K562 (cell line): ENCODE results near the gene EVI5. TPM values are rescaled to one million over a fixed set of nuclear protein-coding genes. Genes with fewer than 3 reads are reported as not detected.

Source experiments
- CC2D1A ChIP-seq: fragments of 450-650 bp; IDR thresholded peaks from 2 replicates; pipeline ENCODE4 v1.6.1; 2017; ENCODE audit warnings: mild to moderate bottlenecking
- EWSR1 ChIP-seq: fragments of 450-650 bp; IDR thresholded peaks from 2 replicates; pipeline ENCODE4 v1.6.1; 2018; ENCODE audit warnings: borderline replicate concordance, mild to moderate bottlenecking, low read depth, moderate library complexity; ENCODE audit not compliant: partially characterized antibody
- HMG20A ChIP-seq: fragments of 450-650 bp; formaldehyde crosslinking; conservative IDR thresholded peaks from 2 replicates; pipeline ENCODE4 v1.4.0; 2020; ENCODE audit warnings: mild to moderate bottlenecking, mixed read lengths
- LEF1 ChIP-seq: fragments of 450-650 bp; IDR thresholded peaks from 2 replicates; pipeline ENCODE4 v1.6.1; 2016; ENCODE audit warnings: mild to moderate bottlenecking
- MLLT1 ChIP-seq, 2 experiments: fragments of 450-650 bp; IDR thresholded peaks; 2 replicates each; pipeline ENCODE4 v1.6.1; 2016
- MYNN ChIP-seq, 2 experiments: sonication (generic); formaldehyde crosslinking in 1 of 2; IDR thresholded peaks; 2 replicates each; pipeline versions ENCODE4 v1.5.0 to v1.6.1; 2016 to 2020; ENCODE audit warnings: antibody characterized with exemption in 1 of 2, missing genetic modification reagents in 1 of 2
- NR2C2 ChIP-seq, 2 experiments: fragments of 200-800 bp in 1 of 2; sonication (Bioruptor generic) in 1 of 2; sonication (generic) in 1 of 2; formaldehyde crosslinking in 1 of 2; IDR thresholded peaks; 2 replicates each; pipeline versions ENCODE4 v1.6.1 to v1.8.0; 2016 to 2022; ENCODE audit warnings: mild to moderate bottlenecking in 1 of 2, missing compliant biosample characterization in 1 of 2, missing genetic modification characterization in 1 of 2, missing genetic modification reagents in 1 of 2
- PKNOX1 ChIP-seq: fragments of 450-650 bp; IDR thresholded peaks from 2 replicates; pipeline ENCODE4 v1.6.1; 2016
- PRPF4 ChIP-seq: fragments of 200-400 bp; formaldehyde crosslinking; IDR thresholded peaks from one replicate; pipeline ENCODE4 v1.6.1; 2017; ENCODE audit warnings: low read length, low read depth, mild to moderate bottlenecking; ENCODE audit not compliant: insufficient read depth, poor library complexity, severe bottlenecking
- PURB ChIP-seq: sonication (generic); formaldehyde crosslinking; IDR thresholded peaks from 2 replicates; pipeline ENCODE4 v1.9.0; 2021; ENCODE audit warnings: low read depth, mild to moderate bottlenecking, missing genetic modification reagents
- SMAD4 ChIP-seq: fragments of 250-450 bp; sonication (Bioruptor Pico); conservative IDR thresholded peaks from 2 replicates; pipeline ENCODE4 v1.8.0; 2021; ENCODE audit warnings: inconsistent platforms, mild to moderate bottlenecking, moderate library complexity
- SMARCA4 ChIP-seq: fragments of 450-650 bp; IDR thresholded peaks from 2 replicates; pipeline ENCODE4 v1.6.1; 2016
- SP1 ChIP-seq: sonication (generic); formaldehyde crosslinking; IDR thresholded peaks from 2 replicates; pipeline ENCODE4 v1.8.1; 2022; ENCODE audit warnings: mild to moderate bottlenecking, missing genetic modification reagents
- TAL1 ChIP-seq: fragments of 450-650 bp; IDR thresholded peaks from 2 replicates; pipeline ENCODE4 v1.6.1; 2016; ENCODE audit warnings: mild to moderate bottlenecking
- ZMIZ1 ChIP-seq, 2 experiments: fragments of 150-350 bp in 1 of 2; IDR thresholded peaks; 2 replicates each; pipeline ENCODE4 v1.6.1; 2012 to 2016; ENCODE audit warnings: low read depth in 2 of 2, low read length in 2 of 2, mild to moderate bottlenecking in 1 of 2, moderate library complexity in 1 of 2
- ZNF395 ChIP-seq: fragments of 200-800 bp; sonication (Bioruptor generic); IDR thresholded peaks from 2 replicates; pipeline ENCODE4 v1.6.1; 2017; ENCODE audit warnings: missing genetic modification characterization, missing compliant biosample characterization
- ZNF699 ChIP-seq: fragments of 250-450 bp; sonication (Bioruptor Pico); IDR thresholded peaks from 2 replicates; pipeline ENCODE4 v1.8.0; 2021; ENCODE audit warnings: mild to moderate bottlenecking, moderate library complexity; ENCODE audit not compliant: insufficient replicate concordance
- ZNF75A ChIP-seq: fragments of 450-650 bp; formaldehyde crosslinking; IDR thresholded peaks from 2 replicates; pipeline ENCODE4 v1.4.0; 2020; ENCODE audit warnings: mild to moderate bottlenecking
- ZNF778 ChIP-seq: fragments of 450-650 bp; formaldehyde crosslinking; IDR thresholded peaks from 2 replicates; pipeline ENCODE4 v1.4.0; 2020; ENCODE audit warnings: mild to moderate bottlenecking, moderate library complexity
- polyA plus RNA-seq, 8 experiments: library from polyadenylated mRNA; depleted of rRNA in 4 of 8; stranded (reverse) in 5 of 8; unstranded in 3 of 8; fragments of >200 nt; fragmentation: Nextera tagmentation in 2 of 8; fragmentation: Illumina TruSeq in 1 of 8; extraction: Ambion mirVana in 2 of 8; extraction: Trizol in 1 of 8; gene quantifications; 2 replicates each; pipeline versions ENCODE4 v1.2.1 to v1.2.3, GENCODE V29; 2011 to 2014; ENCODE audit warnings: inconsistent platforms in 1 of 8, missing spikeins in 1 of 8
- total RNA-seq, 7 experiments: library from RNA; depleted of rRNA in 6 of 7; stranded (reverse); fragments of >200 nt in 6 of 7; fragmentation: Illumina TruSeq in 2 of 7; extraction: Trizol in 2 of 7; gene quantifications; 2 replicates each; pipeline versions ENCODE4 v1.2.1 to v1.2.3, GENCODE V29; 2011 to 2021; ENCODE audit warnings: low replicate concordance in 1 of 7
- TF ChIP-seq, protein P1 (sequence below): IDR thresholded peaks from 2 replicates; pipeline ENCODE4 v1.6.1; 2014; ENCODE audit warnings: antibody characterized with exemption

The EVI5 gene
- total and polyA plus RNA-seq, 9 of the 15 experiments (the other 6 are each of a cell fraction or from before 2014, with no cell fraction given), result 1.7 to 50.1 (median 13.7) TPM

DNA sequence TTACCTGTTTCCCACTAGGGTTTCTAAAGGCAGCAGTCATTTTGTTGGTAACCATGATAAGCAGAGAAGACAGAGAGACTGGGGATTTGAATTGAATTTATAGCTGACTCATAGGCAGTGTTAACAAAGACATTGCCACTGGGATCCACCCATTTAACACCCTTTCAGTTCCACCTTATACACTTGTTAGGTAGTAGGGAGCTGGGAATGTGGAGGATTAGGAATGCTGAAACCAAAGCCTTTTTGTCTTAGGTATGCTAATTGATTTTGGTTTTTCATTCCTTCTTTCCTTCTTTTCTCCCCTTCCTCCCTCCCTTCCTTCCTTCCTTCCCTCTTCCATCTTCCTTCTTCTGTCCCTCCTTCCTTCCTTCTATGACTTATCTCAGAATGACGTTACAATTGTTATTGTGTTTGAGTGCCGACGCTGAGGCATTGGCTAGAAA lies 7.5 kb upstream of the EVI5 start (continued):
- TF ChIP-seq ZNF699 (CRISPR knock-in tag) (no peak), HMG20A (CRISPR knock-in tag) (no peak), ZMIZ1 (IDR thresholded peaks at IDR 0.05; ENCODE audit: low read depth in 2 of 2, low read length in 2 of 2) (no peak), PKNOX1 (peak; percentile 36; the same call in 1 of the 2 replicates), MYNN (IDR thresholded peaks at IDR 0.05) (no peak), MYNN (CRISPR knock-in tag; IDR thresholded peaks at IDR 0.05) (no peak), ZNF395 (CRISPR knock-in tag) (no peak), CC2D1A (peak; percentile 33; the same call in 1 of the 2 replicates), LEF1 (peak; percentile 61), TAL1 (no peak), PRPF4 (no peak), ZNF778 (CRISPR knock-in tag) (no peak), SMAD4 (CRISPR knock-in tag) (no peak), SP1 (peak; percentile 64), EWSR1 (no peak), PURB (CRISPR knock-in tag) (no peak), ZNF75A (CRISPR knock-in tag) (no peak), NR2C2 (CRISPR knock-in tag; IDR thresholded peaks at IDR 0.05) (no peak), NR2C2 (tag; IDR thresholded peaks at IDR 0.05) (no peak), MLLT1 (IDR thresholded peaks at IDR 0.05) (peak; percentile 54 to 76; a peak in 2 of 4 replicates), SMARCA4 (peak; percentile 79)
- TF ChIP-seq, protein P1, sequence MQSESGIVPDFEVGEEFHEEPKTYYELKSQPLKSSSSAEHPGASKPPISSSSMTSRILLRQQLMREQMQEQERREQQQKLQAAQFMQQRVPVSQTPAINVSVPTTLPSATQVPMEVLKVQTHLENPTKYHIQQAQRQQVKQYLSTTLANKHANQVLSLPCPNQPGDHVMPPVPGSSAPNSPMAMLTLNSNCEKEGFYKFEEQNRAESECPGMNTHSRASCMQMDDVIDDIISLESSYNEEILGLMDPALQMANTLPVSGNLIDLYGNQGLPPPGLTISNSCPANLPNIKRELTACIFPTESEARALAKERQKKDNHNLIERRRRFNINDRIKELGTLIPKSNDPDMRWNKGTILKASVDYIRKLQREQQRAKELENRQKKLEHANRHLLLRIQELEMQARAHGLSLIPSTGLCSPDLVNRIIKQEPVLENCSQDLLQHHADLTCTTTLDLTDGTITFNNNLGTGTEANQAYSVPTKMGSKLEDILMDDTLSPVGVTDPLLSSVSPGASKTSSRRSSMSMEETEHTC, result no peak
